ENCODE data around the gene COL10A1. TPM values are rescaled to one million over a fixed set of nuclear protein-coding genes. Genes with fewer than 3 reads are reported as not detected.

COL10A1 gene
- total and polyA plus RNA-seq, 2 donors (not counting 3 experiments of a cell fraction or from before 2014, with no cell fraction given) = not detected

DNA sequence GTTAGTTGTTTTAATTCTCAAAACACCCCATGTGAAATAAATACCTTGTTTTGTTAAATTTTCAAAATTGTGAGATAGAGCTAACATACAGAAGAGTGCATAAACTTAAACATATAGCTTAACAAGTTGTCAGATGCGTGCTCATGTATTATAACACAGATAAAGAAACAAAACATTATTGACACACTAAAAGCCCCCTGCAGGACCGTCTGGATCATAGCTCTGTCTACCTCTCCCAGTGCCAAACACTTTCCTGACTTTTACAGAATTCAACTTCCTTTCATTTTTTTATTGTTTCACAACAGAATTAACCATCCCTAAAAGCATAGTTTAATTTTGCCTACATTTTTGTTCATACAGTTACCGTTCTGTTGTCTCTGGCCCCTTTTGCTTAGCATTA, 47.4 kb downstream of the COL10A1 start:
- intact Hi-C loops (cut with micrococcal nuclease) (no loop called here), dilution Hi-C loops (cut with MboI; ENCODE audit: extremely low pct_ligation_motif_present, low sequenced_read_pairs) (no loop called here)
- no peak overlapping the region for H2AFZ ChIP-seq (ENCODE audit: low read depth, low read length)
- no peak overlapping the region for H3K9ac ChIP-seq (replicated peaks; ENCODE audit: extremely low read depth, insufficient read depth, low read length)
- H3K36me3 ChIP-seq (ENCODE audit: control insufficient read depth in 2 of 2, extremely low read depth in 1 of 2, insufficient read depth in 2 of 2, low read length in 2 of 2) = no peaks in the 10 kb centered on the region
- H3K9me3 ChIP-seq (replicated peaks; ENCODE audit: control insufficient read depth, insufficient read depth, low read length) = no peaks in the 10 kb centered on the region
- CTCF ChIA-PET = interaction anchor here (1.1 to 1.3 kb wide), 2 partner anchors 19 to 67 kb away, joined by 4 to 11 read pairs; no protein-coding TSS in a partner anchor
- no peak overlapping the region for H3K4me2 ChIP-seq (ENCODE audit: insufficient read depth, low read length)
- no peak for DNase-seq (ENCODE audit: low read depth, low spot score)
- H3K27me3 ChIP-seq (ENCODE audit: control insufficient read depth in 2 of 2, insufficient read depth in 2 of 2, low read length in 2 of 2) = peaks cover 0 to 1% of the 10 kb centered on the region in 2 experiments
- no peaks in the 10 kb centered on the region for H3K9me1 ChIP-seq (replicated peaks; ENCODE audit: control insufficient read depth, extremely low read depth, insufficient read depth, low read length)
- H3K79me2 ChIP-seq (ENCODE audit: control insufficient read depth, insufficient read depth, low read length) = no peaks in the 10 kb centered on the region
- FAIRE-seq = peak; percentile 26
- no peak overlapping the region for H3K27ac ChIP-seq (ENCODE audit: insufficient read depth, low read depth, low read length)
- no peaks in the 10 kb centered on the region for H3K4me1 ChIP-seq (ENCODE audit: control insufficient read depth, extremely low read depth, insufficient read depth, low read length)
- H4K20me1 ChIP-seq (replicated peaks; ENCODE audit: control insufficient read depth, extremely low read depth, insufficient read depth, low read length) = no peaks in the 10 kb centered on the region
- BruUV-seq (replicated peaks) = no TSS peak
- TF ChIP-seq POLR2AphosphoS5 (IDR thresholded peaks at IDR 0.05; ENCODE audit: insufficient read depth, low read depth, low read length) = no peak
- no peak for TF ChIP-seq EZH2 (IDR thresholded peaks at IDR 0.05; ENCODE audit: borderline replicate concordance, low read depth, low read length, severe bottlenecking)
- TF ChIP-seq POLR2A (IDR thresholded peaks at IDR 0.05; ENCODE audit: low read depth, low read length) = no peak
- POLR2A ChIA-PET = no interaction called here
- H3K4me3 ChIP-seq (replicated peaks in 1 of 3; ENCODE audit: insufficient read depth in 1 of 3, low read depth in 1 of 3, low read length in 3 of 3) = no peak overlapping the region

- no peak for DNase-seq (ENCODE audit: low read depth, low spot score)
- CTCF ChIA-PET = interaction anchor here (1.1 to 1.4 kb wide), 3 partner anchors 12 to 64 kb away, joined by 3 to 10 read pairs (median 6); no protein-coding TSS in a partner anchor
Measured at GRCh38 chr6:116074732-116075390, 51.1 kb downstream of the COL10A1 start.

More at GRCh38 chr6:116074732-116075390, 51.1 kb downstream of the COL10A1 start:
- TF ChIP-seq MYC (IDR thresholded peaks at IDR 0.05; ENCODE audit: low read depth, low read length) = no peak
- no peak for TF ChIP-seq GATA2 (IDR thresholded peaks at IDR 0.05; ENCODE audit: insufficient read depth, insufficient read length, low read depth, low read length)
- TF ChIP-seq MAX (IDR thresholded peaks at IDR 0.05; ENCODE audit: insufficient read depth, insufficient read length) = no peak
- TF ChIP-seq EZH2 (IDR thresholded peaks at IDR 0.05; ENCODE audit: borderline replicate concordance, low read depth, low read length, severe bottlenecking) = no peak
- TF ChIP-seq CTCF (IDR thresholded peaks at IDR 0.05; ENCODE audit: extremely low read depth in 1 of 2, insufficient read depth in 1 of 2, low read depth in 1 of 2, low read length in 2 of 2) = no peak
- Histone ChIP-seq H3K36me3 (ENCODE audit: control insufficient read depth in 2 of 2, extremely low read depth in 1 of 2, insufficient read depth in 2 of 2, low read length in 2 of 2) (no peaks in the 10 kb centered on the region), H3K9me3 (replicated peaks; ENCODE audit: control insufficient read depth, insufficient read depth, low read length) (no peaks in the 10 kb centered on the region), H3K4me2 (ENCODE audit: insufficient read depth, low read length) (no peak overlapping the region), H3K9me1 (replicated peaks; ENCODE audit: control insufficient read depth, extremely low read depth, insufficient read depth, low read length) (no peaks in the 10 kb centered on the region), H3K4me3 (replicated peaks in 1 of 3; ENCODE audit: insufficient read depth in 1 of 3, low read depth in 1 of 3, low read length in 3 of 3) (no peak overlapping the region), H3K79me2 (ENCODE audit: control insufficient read depth, insufficient read depth, low read length) (no peaks in the 10 kb centered on the region), H4K20me1 (replicated peaks; ENCODE audit: control insufficient read depth, extremely low read depth, insufficient read depth, low read length) (no peaks in the 10 kb centered on the region), H3K27ac (ENCODE audit: insufficient read depth, low read depth, low read length) (no peak overlapping the region), H3K4me1 (ENCODE audit: control insufficient read depth, extremely low read depth, insufficient read depth, low read length) (no peaks in the 10 kb centered on the region), H3K27me3 (ENCODE audit: control insufficient read depth in 2 of 2, insufficient read depth in 2 of 2, low read length in 2 of 2) (no peaks in the 10 kb centered on the region), H3K9ac (replicated peaks; ENCODE audit: extremely low read depth, insufficient read depth, low read length) (no peak overlapping the region), H2AFZ (ENCODE audit: low read depth, low read length) (no peak overlapping the region)
- no peak for FAIRE-seq
- POLR2A ChIA-PET = no interaction called here
- no TSS peak for BruUV-seq (replicated peaks)
- intact Hi-C loops (cut with micrococcal nuclease) = no loop called here
- dilution Hi-C loops (cut with MboI; ENCODE audit: extremely low pct_ligation_motif_present, low sequenced_read_pairs) = no loop called here

All from endothelial cell of umbilical vein (primary cell).